Activated T-helper 9 cell treated with anti-CD3 and anti-CD28 coated beads, Interleukin-2, amount 50 U/mL, for 16 hours (primary cell): ENCODE results near the gene TBC1D3.
"Not testable (repeated sequence)": the region's sequence is repeated elsewhere in the genome, so short reads cannot be mapped to it uniquely, and the experiment has no call there.

Experiments
- DNase-seq: peaks from one replicate; pipeline ENCODE4 v3.0.0-alpha.2; 2020; ENCODE audit warnings: low read depth

The TBC1D3 gene

DNA sequence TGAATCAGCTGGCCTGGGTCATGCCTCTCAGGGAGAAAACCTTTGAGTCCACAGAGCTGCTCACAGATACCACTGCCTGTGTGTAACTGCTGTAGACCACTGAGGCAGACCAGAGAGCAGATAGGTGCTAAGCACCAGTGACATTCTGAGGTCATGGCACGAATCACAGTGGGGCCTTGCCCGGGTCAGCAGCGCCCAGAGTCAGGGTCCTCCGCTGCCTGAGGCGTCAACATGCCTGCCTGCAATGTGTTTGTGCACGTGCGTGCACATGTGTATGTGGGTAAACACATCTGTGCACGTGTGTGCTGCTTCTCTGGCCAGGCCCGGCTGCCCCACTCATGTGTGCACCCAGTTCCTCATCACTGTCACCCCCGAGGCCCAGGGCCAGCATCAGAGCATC lies at the start of gene TBC1D3:
TBC1D3 (minus strand) TSS at position 101 of the 400 bp plus-strand sequence. CDS start 1,526 bp downstream, outside the sequence.
- DNase-seq, result not testable (repeated sequence)

DNA sequence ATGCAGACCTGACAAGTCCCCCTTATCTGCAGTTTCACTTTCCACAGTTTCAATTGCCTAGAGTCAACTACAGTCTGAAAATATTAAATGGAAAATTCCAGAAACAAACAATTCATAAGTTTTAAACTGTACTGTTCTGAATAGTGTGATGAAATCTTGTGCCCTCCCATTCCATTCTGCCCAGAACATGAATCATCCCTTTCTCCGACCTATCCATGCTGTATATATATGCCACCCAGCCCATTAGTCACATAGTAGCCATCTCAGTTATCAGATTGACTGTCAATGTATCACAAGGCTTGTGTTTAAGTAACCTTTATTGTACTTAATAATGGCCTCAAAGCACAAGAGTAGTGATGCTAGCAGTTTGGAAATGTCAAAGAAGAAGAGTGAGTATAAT lies 40.4 kb upstream of the TBC1D3 start:
- DNase-seq, result not testable (repeated sequence)

DNA sequence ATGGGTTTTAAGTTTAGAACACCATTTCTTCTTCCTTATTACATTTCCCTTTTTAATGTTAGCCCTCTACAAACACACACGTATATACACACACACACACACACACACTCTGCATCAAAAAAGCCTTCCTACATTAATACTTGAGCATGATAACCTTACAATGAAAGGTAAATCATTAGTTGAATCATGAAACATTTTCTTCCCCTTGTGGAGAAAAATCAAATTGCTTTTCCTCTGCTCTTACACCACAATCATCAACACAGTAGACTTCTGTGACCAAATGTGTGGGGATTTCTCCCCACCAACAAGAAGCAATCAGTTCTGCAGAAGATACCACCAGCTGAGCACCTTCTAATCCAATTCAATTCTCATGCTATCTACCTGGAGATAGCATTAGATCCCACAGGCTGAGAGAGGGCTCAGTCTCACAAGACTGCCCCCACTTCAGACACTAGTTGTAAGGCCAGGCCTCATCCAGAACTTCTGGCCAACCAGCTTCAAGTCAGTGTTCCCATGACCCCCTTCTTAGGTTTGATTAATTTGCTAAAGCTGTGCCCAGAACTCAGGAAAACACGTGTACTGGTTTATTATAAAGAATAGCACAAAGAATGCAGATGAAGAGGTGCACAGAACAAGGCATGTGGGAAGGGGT lies 33.6 kb upstream of the TBC1D3 start:
- DNase-seq, result not testable (repeated sequence)

DNA sequence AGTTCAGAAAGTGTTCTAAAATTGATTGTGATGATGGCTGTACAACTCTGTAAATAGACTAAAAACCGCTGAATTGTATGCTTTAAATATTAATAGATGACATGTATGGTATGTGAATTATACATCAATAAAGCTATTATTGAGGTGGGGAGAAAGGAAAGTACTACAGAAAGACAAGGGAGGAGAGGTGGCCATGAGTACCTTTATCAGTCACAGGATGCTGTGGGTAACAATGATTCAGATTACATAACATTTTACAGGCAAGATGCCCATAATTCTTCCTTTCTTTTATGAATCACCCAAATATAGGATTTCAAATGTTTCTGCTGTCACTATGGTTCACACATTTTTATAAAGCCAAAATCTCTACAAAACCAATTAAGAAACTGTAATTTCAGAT lies 28.5 kb upstream of the TBC1D3 start:
- DNase-seq, result not testable (repeated sequence)

DNA sequence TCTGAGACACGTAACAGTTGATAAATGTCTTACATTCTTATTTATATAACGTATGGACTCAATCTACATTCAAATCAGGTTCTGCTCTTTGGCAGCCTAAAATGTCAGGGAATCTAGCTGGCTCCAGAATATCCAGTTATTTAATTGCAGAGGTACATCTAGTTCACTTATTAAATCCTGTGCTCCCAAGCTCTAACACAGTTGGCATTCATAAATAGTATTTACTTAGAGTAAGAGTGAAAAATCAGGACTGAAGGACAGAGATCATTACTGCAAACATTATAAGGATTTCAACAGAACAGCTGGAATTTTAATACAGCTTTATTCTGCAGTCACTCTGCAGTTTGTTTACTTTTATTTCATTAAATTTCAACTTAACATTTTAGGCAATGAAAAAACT lies 7.9 kb upstream of the TBC1D3 start:
- not testable (repeated sequence) for DNase-seq

DNA sequence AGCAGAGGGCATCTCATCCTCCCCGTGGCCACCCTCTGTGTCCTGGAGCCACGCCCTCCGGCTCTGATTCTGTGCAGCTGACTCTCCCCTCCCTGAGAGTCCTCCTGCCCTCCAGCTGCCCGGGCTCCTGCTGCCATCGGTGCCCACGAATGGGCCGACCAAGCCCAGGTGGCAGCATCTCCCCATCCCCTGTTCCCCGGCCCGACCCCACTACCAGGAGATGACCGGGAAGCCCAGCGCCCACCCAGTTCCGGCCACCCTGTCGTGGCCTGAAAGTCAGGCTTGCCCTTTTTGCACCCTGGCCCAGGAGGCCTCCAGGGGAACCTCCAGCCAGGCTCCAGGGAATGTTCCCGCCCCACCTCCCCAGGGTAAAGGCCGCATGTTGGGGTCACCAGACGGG lies 57.5 kb downstream of the TBC1D3 start:
- not testable (repeated sequence) for DNase-seq
